Activated CD4-positive, alpha-beta T cell treated with anti-CD3 and anti-CD28 coated beads for 36 hours (primary cell): ENCODE measurements around the gene HSD17B2. TPM values are rescaled to one million over a fixed set of nuclear protein-coding genes. Genes with fewer than 3 reads are reported as not detected.

Source experiments
- ATAC-seq: fragments of 200-7000 bp; cut with Tn5 transposase; one replicate; pipeline ENCODE4 v1.10.0; 2021; ENCODE audit warnings: mild to moderate bottlenecking, moderate library complexity
- CTCF ChIA-PET: fragments of 350-600 bp; sonication (Branson Sonifier 250); formaldehyde crosslinking; loops from one replicate; lab custom pipeline; 2021; ENCODE audit warnings: antibody characterized with exemption; lab: Charles Lee
- POLR2A ChIA-PET: fragments of 350-600 bp; sonication (Branson Sonifier 250); formaldehyde crosslinking; loops from one replicate; lab custom pipeline; 2021; ENCODE audit warnings: antibody characterized with exemption, inconsistent platforms; lab: Charles Lee
- DNase-seq: peaks from one replicate; pipeline ENCODE4 v3.0.0-alpha.2; 2020
- H3K27ac Mint-ChIP-seq: one replicate; pipeline ENCODE4 v1.8.0; 2021; ENCODE audit warnings: mixed read lengths
- H3K27me3 Mint-ChIP-seq: one replicate; pipeline ENCODE4 v1.8.0; 2021; ENCODE audit warnings: mixed read lengths
- H3K36me3 Mint-ChIP-seq: one replicate; pipeline ENCODE4 v1.8.0; 2021; ENCODE audit warnings: low read depth, mixed read lengths
- H3K4me1 Mint-ChIP-seq: one replicate; pipeline ENCODE4 v1.8.0; 2021; ENCODE audit warnings: mixed read lengths
- H3K4me3 Mint-ChIP-seq: one replicate; pipeline ENCODE4 v1.8.0; 2021; ENCODE audit warnings: mild to moderate bottlenecking, moderate library complexity, mixed read lengths
- H3K9me3 Mint-ChIP-seq: one replicate; pipeline ENCODE4 v1.8.0; 2021; ENCODE audit warnings: low read depth, mixed read lengths
- intact Hi-C, 2 experiments: fragments of 100-400 bp; cut with DNase I in 1 of 2; cut with micrococcal nuclease in 1 of 2; formaldehyde crosslinking; loops; one replicate each; pipeline versions ENCODE4 v1.14.2 to v1.15.1; 2022 to 2024; cut with DNase I, micrococcal nuclease
- total RNA-seq, 2 experiments: library from RNA; stranded (reverse); gene quantifications; one replicate each; pipeline ENCODE4 v1.2.3, GENCODE V29; 2021

HSD17B2 gene
- total RNA-seq, 2 experiments from 2014 or later = not detected

GRCh38 chr16:82040296-82040695 lies 5.2 kb downstream of the HSD17B2 start:
- Mint-ChIP-seq H3K4me3 (no peak overlapping the region), H3K9me3 (no peaks in the 10 kb centered on the region), H3K27ac (no peak overlapping the region), H3K4me1 (no peaks in the 10 kb centered on the region), H3K36me3 (no peaks in the 10 kb centered on the region), H3K27me3 (peaks cover 17% of the 10 kb centered on the region)
- ChIA-PET POLR2A (no interaction called here), CTCF (interaction anchor here (1.1 kb wide), 1 partner anchor 9 kb away, joined by 3 read pairs; no protein-coding TSS in a partner anchor)
- no peak for ATAC-seq
- DNase-seq = no peak
- intact Hi-C loops = no loop called here

GRCh38 chr16:82041542-82041941 lies 6.5 kb downstream of the HSD17B2 start:
- POLR2A ChIA-PET = no interaction called here
- DNase-seq (no peak), ATAC-seq (no peak)
- intact Hi-C loops = no loop called here
- H3K4me1 Mint-ChIP-seq = no peaks in the 10 kb centered on the region
- CTCF ChIA-PET = no interaction called here
- H3K27ac Mint-ChIP-seq = no peak overlapping the region
- no peaks in the 10 kb centered on the region for H3K9me3 Mint-ChIP-seq
- no peak overlapping the region for H3K4me3 Mint-ChIP-seq
- H3K36me3 Mint-ChIP-seq = no peaks in the 10 kb centered on the region
- H3K27me3 Mint-ChIP-seq = peaks cover 18% of the 10 kb centered on the region

GRCh38 chr16:82042144-82042543 lies 7.1 kb downstream of the HSD17B2 start:
- DNase-seq = no peak
- CTCF ChIA-PET = no interaction called here
- H3K27me3 Mint-ChIP-seq = peaks cover 22% of the 10 kb centered on the region
- H3K4me3 Mint-ChIP-seq = no peak overlapping the region
- intact Hi-C loops = no loop called here
- no peak for ATAC-seq
- H3K4me1 Mint-ChIP-seq = no peaks in the 10 kb centered on the region
- H3K27ac Mint-ChIP-seq = no peak overlapping the region
- no peaks in the 10 kb centered on the region for H3K36me3 Mint-ChIP-seq
- no peaks in the 10 kb centered on the region for H3K9me3 Mint-ChIP-seq
- POLR2A ChIA-PET = no interaction called here

DNA sequence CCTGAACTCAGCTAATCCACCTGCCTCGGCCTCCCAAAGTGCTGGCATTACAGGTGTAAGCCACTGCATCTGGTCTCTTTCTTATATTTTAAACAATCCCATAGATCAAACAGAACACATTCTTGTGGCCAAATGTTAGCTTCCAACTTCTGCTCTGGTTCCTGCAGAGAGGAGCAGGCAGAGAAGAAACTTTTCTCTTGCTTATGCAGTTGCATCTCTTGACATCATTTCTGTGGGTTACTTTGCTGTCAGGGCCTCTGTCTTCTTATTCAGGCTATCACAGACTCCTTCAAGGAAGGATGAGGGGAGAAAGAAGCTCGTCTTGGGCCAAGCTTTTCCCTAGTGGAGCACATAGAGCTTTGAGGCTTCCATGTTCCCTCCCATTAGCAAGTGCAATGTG lies 7.8 kb downstream of the HSD17B2 start:
- Mint-ChIP-seq H3K9me3 (no peaks in the 10 kb centered on the region), H3K4me1 (no peaks in the 10 kb centered on the region), H3K36me3 (no peaks in the 10 kb centered on the region), H3K27me3 (peaks cover 22% of the 10 kb centered on the region), H3K27ac (no peak overlapping the region), H3K4me3 (no peak overlapping the region)
- ChIA-PET POLR2A (no interaction called here), CTCF (no interaction called here)
- no peak for ATAC-seq
- intact Hi-C loops = no loop called here
- DNase-seq = no peak

GRCh38 chr16:82043680-82044584 lies 8.9 kb downstream of the HSD17B2 start:
- CTCF ChIA-PET = no interaction called here
- DNase-seq = no peak

GRCh38 chr16:82044585-82044911 lies 9.5 kb downstream of the HSD17B2 start:
- no peak overlapping the region for H3K4me3 Mint-ChIP-seq
- DNase-seq (no peak), ATAC-seq (no peak)
- intact Hi-C loops = no loop called here
- H3K27me3 Mint-ChIP-seq = peaks cover 15% of the 10 kb centered on the region
- H3K9me3 Mint-ChIP-seq = no peaks in the 10 kb centered on the region
- ChIA-PET CTCF (no interaction called here), POLR2A (no interaction called here)
- no peak overlapping the region for H3K27ac Mint-ChIP-seq
- no peaks in the 10 kb centered on the region for H3K36me3 Mint-ChIP-seq
- H3K4me1 Mint-ChIP-seq = no peaks in the 10 kb centered on the region

More at GRCh38 chr16:82043680-82044584, 8.9 kb downstream of the HSD17B2 start:
- peaks cover 19% of the 10 kb centered on the region for H3K27me3 Mint-ChIP-seq
- POLR2A ChIA-PET = no interaction called here
- H3K36me3 Mint-ChIP-seq = no peaks in the 10 kb centered on the region
- no peak overlapping the region for H3K27ac Mint-ChIP-seq
- no peaks in the 10 kb centered on the region for H3K9me3 Mint-ChIP-seq
- intact Hi-C loops = no loop called here
- no peak for ATAC-seq
- no peaks in the 10 kb centered on the region for H3K4me1 Mint-ChIP-seq
- H3K4me3 Mint-ChIP-seq = no peak overlapping the region

DNA sequence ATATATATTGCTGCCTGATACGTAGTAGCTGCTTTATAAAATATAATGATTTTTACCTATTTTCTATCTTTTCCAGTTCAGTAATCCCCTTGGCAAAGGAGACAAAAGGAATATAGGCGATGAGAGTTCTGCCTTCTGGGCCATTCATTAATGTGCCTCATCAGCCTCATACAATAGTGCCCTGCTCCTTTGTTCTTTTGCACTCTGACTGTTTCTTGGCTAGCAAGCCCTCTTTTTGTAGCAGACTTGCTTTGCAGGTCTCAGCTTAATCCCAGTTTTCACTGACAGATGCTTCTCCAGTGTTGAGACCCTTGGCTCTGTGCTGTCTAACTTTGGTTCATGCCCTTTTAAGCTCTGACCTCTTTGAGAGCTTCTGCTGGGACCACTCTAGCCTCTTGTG lies 10.4 kb downstream of the HSD17B2 start:
- H3K9me3 Mint-ChIP-seq = no peaks in the 10 kb centered on the region
- POLR2A ChIA-PET = no interaction called here
- DNase-seq (no peak), ATAC-seq (no peak)
- no peak overlapping the region for H3K27ac Mint-ChIP-seq
- H3K27me3 Mint-ChIP-seq = peaks cover 13% of the 10 kb centered on the region
- CTCF ChIA-PET = interaction anchor here (1.0 to 1.1 kb wide), 2 partner anchors 16 to 185 kb away, joined by 3 to 6 read pairs; no protein-coding TSS in a partner anchor
- H3K4me3 Mint-ChIP-seq = no peak overlapping the region
- H3K36me3 Mint-ChIP-seq = no peaks in the 10 kb centered on the region
- intact Hi-C loops = no loop called here
- H3K4me1 Mint-ChIP-seq = no peaks in the 10 kb centered on the region

- no peak for ATAC-seq
- ChIA-PET POLR2A (no interaction called here), CTCF (interaction anchor here (1.1 kb wide), 1 partner anchor 15 kb away, joined by 3 read pairs; no protein-coding TSS in a partner anchor)
- intact Hi-C loops = no loop called here
- Mint-ChIP-seq H3K4me3 (no peak overlapping the region), H3K9me3 (no peaks in the 10 kb centered on the region), H3K4me1 (no peaks in the 10 kb centered on the region), H3K27ac (no peak overlapping the region), H3K27me3 (peaks cover 11% of the 10 kb centered on the region), H3K36me3 (no peaks in the 10 kb centered on the region)
- DNase-seq = no peak
These were observed 11.5 kb downstream of the HSD17B2 start for GRCh38 chr16:82046541-82046940.

DNA sequence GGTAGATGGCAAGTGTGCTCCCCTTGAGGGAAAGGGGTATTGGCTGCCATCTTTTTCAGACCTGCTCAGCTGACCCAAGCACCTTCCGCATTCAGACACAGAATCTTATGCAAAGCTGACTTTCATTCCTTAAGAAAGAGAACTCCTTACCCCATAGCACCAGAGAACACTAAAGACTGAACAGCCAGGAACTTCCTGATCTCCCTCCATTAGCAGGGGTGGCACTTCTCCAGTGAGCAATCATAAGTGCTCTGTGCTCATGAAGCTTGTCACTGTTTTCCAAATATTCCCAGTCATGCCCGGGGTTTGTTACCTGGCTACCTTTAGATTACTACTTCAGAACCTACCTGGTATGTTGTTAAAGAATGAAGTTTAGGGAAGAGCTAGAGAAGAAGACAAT lies 11.9 kb downstream of the HSD17B2 start:
- Mint-ChIP-seq H3K27ac (no peak overlapping the region), H3K36me3 (no peaks in the 10 kb centered on the region), H3K4me3 (no peak overlapping the region), H3K27me3 (peaks cover 11% of the 10 kb centered on the region), H3K9me3 (no peaks in the 10 kb centered on the region), H3K4me1 (no peaks in the 10 kb centered on the region)
- ATAC-seq (no peak), DNase-seq (no peak)
- ChIA-PET CTCF (no interaction called here), POLR2A (no interaction called here)
- intact Hi-C loops = no loop called here

- H3K4me1 Mint-ChIP-seq = no peaks in the 10 kb centered on the region
- no peaks in the 10 kb centered on the region for H3K36me3 Mint-ChIP-seq
- intact Hi-C loops = no loop called here
- ChIA-PET CTCF (no interaction called here), POLR2A (no interaction called here)
- H3K9me3 Mint-ChIP-seq = no peaks in the 10 kb centered on the region
- no peak overlapping the region for H3K27ac Mint-ChIP-seq
- no peak for ATAC-seq
- H3K27me3 Mint-ChIP-seq = peaks cover 11% of the 10 kb centered on the region
- H3K4me3 Mint-ChIP-seq = no peak overlapping the region
- no peak for DNase-seq
These were observed 12.3 kb downstream of the HSD17B2 start for GRCh38 chr16:82047374-82047773.

DNA sequence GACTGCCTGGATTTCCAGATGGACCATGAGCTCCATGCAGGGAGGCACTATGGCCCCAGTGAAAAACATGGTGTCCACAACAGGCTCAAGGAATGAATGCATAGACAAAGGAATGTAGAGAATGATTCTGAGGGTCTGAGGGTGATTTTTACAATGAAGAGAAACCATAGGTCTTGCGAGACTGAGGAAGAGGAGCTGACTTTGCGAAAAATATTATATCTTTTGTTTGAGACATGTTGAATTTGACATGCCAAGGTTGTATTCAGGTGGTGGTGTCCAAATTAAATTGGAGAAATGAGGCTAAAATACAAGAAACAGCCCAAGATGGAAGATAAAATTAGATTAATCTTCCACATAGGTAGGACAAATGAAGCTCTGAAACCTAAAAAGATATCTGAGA lies 12.7 kb downstream of the HSD17B2 start:
- Mint-ChIP-seq H3K27ac (no peak overlapping the region), H3K4me1 (no peaks in the 10 kb centered on the region), H3K27me3 (peaks cover 11% of the 10 kb centered on the region), H3K36me3 (no peaks in the 10 kb centered on the region), H3K9me3 (no peaks in the 10 kb centered on the region), H3K4me3 (no peak overlapping the region)
- intact Hi-C loops = no loop called here
- ChIA-PET CTCF (interaction anchor here (0.8 kb wide), 1 partner anchor 175 kb away, joined by 3 read pairs; no protein-coding TSS in a partner anchor), POLR2A (no interaction called here)
- DNase-seq (no peak), ATAC-seq (no peak)

DNA sequence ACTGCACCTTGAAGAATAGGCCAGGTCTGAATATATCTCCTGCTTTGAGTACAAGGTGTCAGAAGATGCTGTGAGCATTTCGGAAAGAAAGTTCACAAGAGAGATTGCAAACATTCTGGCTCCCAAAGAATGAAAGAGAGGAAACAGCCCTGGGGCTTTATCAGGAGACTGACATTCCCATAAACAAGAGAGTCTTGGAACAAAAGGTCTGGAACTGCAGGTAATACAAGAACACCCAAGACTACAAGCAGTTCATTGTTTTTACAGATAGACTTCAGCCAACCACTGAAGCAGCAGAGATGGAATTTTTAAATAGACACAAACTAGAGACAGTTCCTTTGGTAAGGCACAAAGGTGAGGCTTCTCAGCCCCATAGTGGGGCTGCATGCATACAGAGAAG lies 14.4 kb downstream of the HSD17B2 start:
- no peaks in the 10 kb centered on the region for H3K36me3 Mint-ChIP-seq
- ATAC-seq (no peak), DNase-seq (no peak)
- CTCF ChIA-PET = interaction anchor here (0.8 kb wide), 1 partner anchor 39 kb away, joined by 3 read pairs; the partner anchor contains the start of gene SDR42E1
- no peaks in the 10 kb centered on the region for H3K9me3 Mint-ChIP-seq
- H3K4me1 Mint-ChIP-seq = no peaks in the 10 kb centered on the region
- intact Hi-C loops = no loop called here
- POLR2A ChIA-PET = no interaction called here
- no peak overlapping the region for H3K27ac Mint-ChIP-seq
- H3K4me3 Mint-ChIP-seq = no peak overlapping the region
- H3K27me3 Mint-ChIP-seq = peaks cover 10% of the 10 kb centered on the region
